Brain microvascular endothelial cell (primary cell): ENCODE data around the gene OLA1.

Source experiments
- DNase-seq: peaks from one replicate; pipeline ENCODE4 v3.0.0-alpha.2; 2020
- H3K27ac ChIP-seq: fragments of 250-450 bp; sonication (Bioruptor Pico); 2 replicates; pipeline ENCODE4 v1.5.1; 2020; ENCODE audit warnings: mild to moderate bottlenecking, moderate library complexity
- H3K27me3 ChIP-seq: fragments of 250-450 bp; sonication (Bioruptor Pico); replicated peaks from 2 replicates; pipeline ENCODE4 v1.5.1; 2020; ENCODE audit warnings: mild to moderate bottlenecking
- H3K36me3 ChIP-seq: fragments of 250-450 bp; sonication (Bioruptor Pico); replicated peaks from 2 replicates; pipeline ENCODE4 v1.5.1; 2020; ENCODE audit warnings: mild to moderate bottlenecking
- H3K4me3 ChIP-seq: 2 replicates; pipeline ENCODE4 v1.5.1; 2011; ENCODE audit warnings: low read depth, mild to moderate bottlenecking, control low read depth, low read length, moderate library complexity
- in situ Hi-C: cut with HindIII; loops from 2 replicates; pipeline ENCODE4 v1.10.0; 2017; ENCODE audit warnings: low sequenced_read_pairs, low pct_ligation_motif_present
- TF ChIP-seq, protein P1 (sequence below): IDR thresholded peaks from 2 replicates; pipeline ENCODE4 v1.5.1; 2011; ENCODE audit warnings: low read depth, mild to moderate bottlenecking, moderate library complexity, low read length, control low read depth, inconsistent platforms; ENCODE audit errors: missing control alignments

Gene OLA1

DNA sequence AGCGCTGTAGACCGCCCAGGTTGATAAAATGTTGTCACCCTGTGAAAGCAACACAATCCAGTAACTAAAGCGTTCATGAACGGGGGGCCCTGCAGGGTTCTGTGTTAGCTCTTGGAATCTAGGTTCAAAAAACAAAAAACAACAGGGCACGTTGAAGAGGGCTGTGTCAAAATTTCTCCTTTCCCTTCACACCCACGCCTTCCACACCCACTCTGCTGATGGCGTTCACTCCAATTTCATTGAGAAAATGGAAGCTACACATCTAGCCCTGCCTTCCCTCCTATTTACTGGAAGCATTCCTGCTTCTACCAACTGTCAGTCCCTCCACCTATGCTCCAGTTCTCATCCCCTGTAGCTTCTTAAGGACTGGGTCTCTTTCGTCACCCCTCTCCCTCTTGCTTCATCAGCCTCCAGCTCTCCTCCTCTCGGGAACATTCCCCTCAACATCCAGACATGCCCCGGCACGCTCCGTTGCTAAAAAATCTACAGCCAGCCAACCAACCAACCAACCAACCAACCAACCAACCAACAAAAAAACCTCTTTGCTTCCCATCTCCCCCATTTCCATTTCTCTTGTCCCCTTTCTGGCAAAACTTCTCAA, 184.7 kb downstream of the OLA1 start:
- no peaks in the 10 kb centered on the region for H3K36me3 ChIP-seq
- H3K27ac ChIP-seq, result no peak overlapping the region
- H3K4me3 ChIP-seq, result no peak overlapping the region
- in situ Hi-C loops, result no loop called here
- TF ChIP-seq, protein P1, sequence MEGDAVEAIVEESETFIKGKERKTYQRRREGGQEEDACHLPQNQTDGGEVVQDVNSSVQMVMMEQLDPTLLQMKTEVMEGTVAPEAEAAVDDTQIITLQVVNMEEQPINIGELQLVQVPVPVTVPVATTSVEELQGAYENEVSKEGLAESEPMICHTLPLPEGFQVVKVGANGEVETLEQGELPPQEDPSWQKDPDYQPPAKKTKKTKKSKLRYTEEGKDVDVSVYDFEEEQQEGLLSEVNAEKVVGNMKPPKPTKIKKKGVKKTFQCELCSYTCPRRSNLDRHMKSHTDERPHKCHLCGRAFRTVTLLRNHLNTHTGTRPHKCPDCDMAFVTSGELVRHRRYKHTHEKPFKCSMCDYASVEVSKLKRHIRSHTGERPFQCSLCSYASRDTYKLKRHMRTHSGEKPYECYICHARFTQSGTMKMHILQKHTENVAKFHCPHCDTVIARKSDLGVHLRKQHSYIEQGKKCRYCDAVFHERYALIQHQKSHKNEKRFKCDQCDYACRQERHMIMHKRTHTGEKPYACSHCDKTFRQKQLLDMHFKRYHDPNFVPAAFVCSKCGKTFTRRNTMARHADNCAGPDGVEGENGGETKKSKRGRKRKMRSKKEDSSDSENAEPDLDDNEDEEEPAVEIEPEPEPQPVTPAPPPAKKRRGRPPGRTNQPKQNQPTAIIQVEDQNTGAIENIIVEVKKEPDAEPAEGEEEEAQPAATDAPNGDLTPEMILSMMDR, result no peak
- DNase-seq, result no peak
- no peaks in the 10 kb centered on the region for H3K27me3 ChIP-seq

GRCh38 chr2:174062934-174063333, 185.4 kb downstream of the OLA1 start:
- Histone ChIP-seq H3K36me3 (no peaks in the 10 kb centered on the region), H3K4me3 (no peak overlapping the region), H3K27ac (no peak overlapping the region), H3K27me3 (no peaks in the 10 kb centered on the region)
- in situ Hi-C loops, result no loop called here
- TF ChIP-seq, protein P1, result no peak
- no peak for DNase-seq

GRCh38 chr2:174059884-174060244, 188.5 kb downstream of the OLA1 start:
- H3K27me3 ChIP-seq, result no peaks in the 10 kb centered on the region
- DNase-seq, result peak; percentile 53
- H3K4me3 ChIP-seq, result no peak overlapping the region
- in situ Hi-C loops, result no loop called here
- no peak overlapping the region for H3K27ac ChIP-seq
- TF ChIP-seq, protein P1, result no peak
- no peaks in the 10 kb centered on the region for H3K36me3 ChIP-seq

GRCh38 chr2:174059178-174059883, 189.0 kb downstream of the OLA1 start:
- Histone ChIP-seq H3K27ac (peak overlapping the region; percentile 5), H3K27me3 (no peaks in the 10 kb centered on the region), H3K36me3 (no peaks in the 10 kb centered on the region), H3K4me3 (no peak overlapping the region)
- TF ChIP-seq, protein P1, result no peak
- DNase-seq, result peak; percentile 70
- in situ Hi-C loops, result no loop called here

DNA sequence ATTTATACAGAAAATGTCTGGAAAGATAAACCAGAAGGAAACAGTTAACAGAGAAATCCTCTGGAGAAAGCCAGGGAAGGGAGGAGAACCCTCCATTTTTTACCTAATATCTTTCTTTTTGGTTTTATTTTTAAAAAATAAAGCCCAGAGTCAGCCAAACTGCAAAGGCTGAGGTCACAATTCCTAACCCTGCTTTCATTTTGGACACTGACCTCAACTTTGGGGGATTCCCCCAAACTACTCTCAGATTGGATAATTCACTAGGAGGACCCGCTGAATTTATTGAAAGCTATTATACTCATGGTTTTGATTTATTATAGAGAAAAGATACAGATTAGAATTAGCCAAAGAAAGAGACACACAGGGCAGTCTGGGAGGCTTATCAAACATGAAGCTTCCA, 189.9 kb downstream of the OLA1 start:
- H3K4me3 ChIP-seq, result no peak overlapping the region
- TF ChIP-seq, protein P1, result no peak
- in situ Hi-C loops, result no loop called here
- H3K27me3 ChIP-seq, result no peaks in the 10 kb centered on the region
- no peak overlapping the region for H3K27ac ChIP-seq
- no peak for DNase-seq
- no peaks in the 10 kb centered on the region for H3K36me3 ChIP-seq

GRCh38 chr2:174058026-174058425, 190.3 kb downstream of the OLA1 start:
- no peak for DNase-seq
- no peak overlapping the region for H3K4me3 ChIP-seq
- TF ChIP-seq, protein P1, result no peak
- H3K27me3 ChIP-seq, result no peaks in the 10 kb centered on the region
- no peak overlapping the region for H3K27ac ChIP-seq
- in situ Hi-C loops, result no loop called here
- no peaks in the 10 kb centered on the region for H3K36me3 ChIP-seq
